Mesendoderm (in vitro differentiated cells): ENCODE results near the gene ROR1.

Experiments
- DNase-seq: peaks from one replicate; pipeline ENCODE4 v3.0.0; 2013
- H2AK5ac ChIP-seq: 2 replicates; pipeline ENCODE4 v1.6.1; 2013; ENCODE audit warnings: low read length, inconsistent platforms
- H2BK120ac ChIP-seq: 2 replicates; pipeline ENCODE4 v1.6.1; 2013; ENCODE audit warnings: low read depth, mild to moderate bottlenecking, low read length, moderate library complexity, mixed read lengths
- H2BK15ac ChIP-seq: replicated peaks from 2 replicates; pipeline ENCODE4 v1.6.1; 2013; ENCODE audit warnings: low read depth, mild to moderate bottlenecking, moderate library complexity
- H2BK5ac ChIP-seq: 2 replicates; pipeline ENCODE4 v1.6.1; 2013; ENCODE audit warnings: low read length, inconsistent platforms
- H3K18ac ChIP-seq: 2 replicates; pipeline ENCODE4 v1.6.1; 2013; ENCODE audit warnings: mild to moderate bottlenecking, low read length, mixed read lengths
- H3K23ac ChIP-seq: one replicate; pipeline ENCODE4 v1.6.1; 2013; ENCODE audit warnings: low read length
- H3K27ac ChIP-seq: 2 replicates; pipeline ENCODE4 v1.5.1; 2013; ENCODE audit warnings: low read depth, mild to moderate bottlenecking, inconsistent platforms, low read length, moderate library complexity
- H3K27me3 ChIP-seq: 2 replicates; pipeline ENCODE4 v1.6.1; 2013; ENCODE audit warnings: low read length, control low read depth, mild to moderate bottlenecking, inconsistent platforms; ENCODE audit not compliant: insufficient read depth, poor library complexity
- H3K36me3 ChIP-seq: 2 replicates; pipeline ENCODE4 v1.6.1; 2013; ENCODE audit warnings: low read length, inconsistent platforms; ENCODE audit not compliant: control insufficient read depth, insufficient read depth
- H3K4ac ChIP-seq: one replicate; pipeline ENCODE4 v1.6.1; 2013; ENCODE audit warnings: low read depth, mild to moderate bottlenecking, low read length, moderate library complexity
- H3K4me1 ChIP-seq: 2 replicates; pipeline ENCODE4 v1.6.1; 2013; ENCODE audit warnings: low read depth, low read length, inconsistent platforms; ENCODE audit not compliant: control insufficient read depth
- H3K4me2 ChIP-seq: 2 replicates; pipeline ENCODE4 v1.6.1; 2013; ENCODE audit warnings: low read length
- H3K4me3 ChIP-seq: 2 replicates; pipeline ENCODE4 v1.5.1; 2013; ENCODE audit warnings: mild to moderate bottlenecking, low read length
- H3K56ac ChIP-seq: one replicate; pipeline ENCODE4 v1.6.1; 2013; ENCODE audit warnings: low read length
- H3K79me1 ChIP-seq: 2 replicates; pipeline ENCODE4 v1.6.1; 2013; ENCODE audit warnings: low read length, inconsistent platforms
- H3K79me2 ChIP-seq: 2 replicates; pipeline ENCODE4 v1.6.1; 2013; ENCODE audit warnings: mild to moderate bottlenecking, low read length; ENCODE audit not compliant: control insufficient read depth, insufficient read depth
- H3K9ac ChIP-seq: 2 replicates; pipeline ENCODE4 v1.6.1; 2013; ENCODE audit warnings: low read length, inconsistent platforms
- H4K5ac ChIP-seq: one replicate; pipeline ENCODE4 v1.6.1; 2013; ENCODE audit warnings: low read length
- H4K8ac ChIP-seq: one replicate; pipeline ENCODE4 v1.6.1; 2013; ENCODE audit warnings: low read depth, mild to moderate bottlenecking, control low read depth, low read length, moderate library complexity
- WGBS: extraction: QIAGEN DNeasy Blood & Tissue Kit; methylation state at CpG from one replicate; pipeline ENCODE4 v1.1.7; 2013; ENCODE audit warnings: low lambda C conversion rate, missing lambda C conversion rate; ENCODE audit not compliant: insufficient coverage; ENCODE audit errors: extremely low coverage; 5-methylcytosine and 5-hydroxymethylcytosine counted together

ROR1 gene

DNA sequence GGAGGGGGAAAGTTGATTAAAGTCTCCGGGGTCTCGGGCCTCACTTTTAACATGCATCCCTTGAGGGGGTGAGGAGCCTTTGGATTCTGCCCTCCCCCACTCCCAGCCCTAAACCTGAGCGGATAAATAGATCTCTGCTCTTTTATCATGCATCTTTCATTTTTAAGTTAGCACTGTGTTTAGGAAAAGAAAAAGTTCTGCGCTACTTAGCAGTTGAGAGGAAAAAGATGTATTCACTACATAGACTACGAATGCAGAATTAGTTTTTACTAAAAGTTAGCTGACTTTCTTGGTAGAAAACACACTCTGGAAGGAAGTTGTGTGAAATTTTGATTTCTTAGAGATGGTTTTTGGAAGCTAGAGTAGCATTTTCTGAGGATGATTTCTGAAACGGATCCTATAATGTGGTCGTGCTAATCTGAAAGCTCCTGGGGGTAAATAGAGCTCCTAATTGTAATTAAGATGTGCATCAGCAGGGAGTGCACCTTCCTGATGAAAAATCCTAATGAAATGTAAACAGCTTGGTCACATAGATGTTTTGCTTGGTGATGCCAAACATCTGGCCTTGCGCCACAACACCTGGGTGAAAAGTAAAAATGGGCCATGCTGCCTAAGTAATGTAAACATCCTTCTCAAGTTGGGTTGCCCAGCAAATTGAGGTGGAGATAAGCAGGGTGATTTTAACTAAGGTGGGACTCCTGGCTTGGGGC lies 1.8 kb downstream of the ROR1 start:
- Histone ChIP-seq H4K8ac (no peak overlapping the region), H3K4me1 (peaks cover 10% of the 10 kb centered on the region), H3K4me3 (peak overlapping the region; percentile 56), H3K23ac (no peak overlapping the region), H3K4ac (no peak overlapping the region), H3K36me3 (no peaks in the 10 kb centered on the region), H3K9ac (peak overlapping the region; percentile 85), H2BK5ac (no peak overlapping the region), H3K18ac (no peak overlapping the region), H3K79me1 (no peaks in the 10 kb centered on the region), H4K5ac (no peak overlapping the region), H3K27ac (peak overlapping the region; percentile 23), H3K4me2 (peak overlapping the region; percentile 6), H3K79me2 (peaks cover 9% of the 10 kb centered on the region), H2BK120ac (no peak overlapping the region), H2BK15ac (no peak overlapping the region), H3K27me3 (no peaks in the 10 kb centered on the region), H2AK5ac (no peak overlapping the region), H3K56ac (peak overlapping the region; percentile 93)
- WGBS, result no CpG with 5 or more reads among the region's 8 CpGs
- peak; percentile 70 for DNase-seq

DNA sequence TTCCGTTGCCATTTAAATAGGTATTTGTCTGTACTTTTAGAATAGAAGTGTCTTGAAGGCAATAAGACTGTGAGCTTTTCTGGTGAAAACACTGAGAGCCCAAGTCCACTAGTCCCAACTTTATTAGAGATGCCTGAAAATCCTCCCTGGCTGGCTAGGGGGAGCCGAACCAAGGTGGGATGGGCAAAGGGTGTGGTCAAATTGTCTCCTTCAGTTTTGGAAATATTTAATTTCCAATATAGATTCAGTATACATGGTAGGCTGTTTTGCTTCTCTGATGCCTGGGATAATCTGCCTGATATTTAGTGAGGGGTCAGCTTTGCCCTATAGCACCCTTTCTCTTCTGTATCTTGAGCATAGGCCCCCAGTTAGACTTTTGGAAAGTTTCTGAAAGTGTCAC lies 3.5 kb downstream of the ROR1 start:
- H3K56ac ChIP-seq, result no peak overlapping the region
- no CpG with 5 or more reads among the region's 2 CpGs for WGBS
- no peak overlapping the region for H3K23ac ChIP-seq
- H3K27ac ChIP-seq, result no peak overlapping the region
- H4K5ac ChIP-seq, result no peak overlapping the region
- H3K79me2 ChIP-seq, result peaks cover 12% of the 10 kb centered on the region
- no peaks in the 10 kb centered on the region for H3K27me3 ChIP-seq
- H3K4me2 ChIP-seq, result no peak overlapping the region
- H2BK5ac ChIP-seq, result no peak overlapping the region
- H3K4ac ChIP-seq, result peak overlapping the region; percentile 37
- H3K79me1 ChIP-seq, result no peaks in the 10 kb centered on the region
- peaks cover 12% of the 10 kb centered on the region for H3K4me1 ChIP-seq
- no peak overlapping the region for H3K9ac ChIP-seq
- DNase-seq, result no peak
- no peak overlapping the region for H3K4me3 ChIP-seq
- no peak overlapping the region for H2AK5ac ChIP-seq
- no peak overlapping the region for H2BK15ac ChIP-seq
- no peak overlapping the region for H4K8ac ChIP-seq
- no peaks in the 10 kb centered on the region for H3K36me3 ChIP-seq
- H2BK120ac ChIP-seq, result peak overlapping the region; percentile 64
- H3K18ac ChIP-seq, result peak overlapping the region; percentile 53

DNA sequence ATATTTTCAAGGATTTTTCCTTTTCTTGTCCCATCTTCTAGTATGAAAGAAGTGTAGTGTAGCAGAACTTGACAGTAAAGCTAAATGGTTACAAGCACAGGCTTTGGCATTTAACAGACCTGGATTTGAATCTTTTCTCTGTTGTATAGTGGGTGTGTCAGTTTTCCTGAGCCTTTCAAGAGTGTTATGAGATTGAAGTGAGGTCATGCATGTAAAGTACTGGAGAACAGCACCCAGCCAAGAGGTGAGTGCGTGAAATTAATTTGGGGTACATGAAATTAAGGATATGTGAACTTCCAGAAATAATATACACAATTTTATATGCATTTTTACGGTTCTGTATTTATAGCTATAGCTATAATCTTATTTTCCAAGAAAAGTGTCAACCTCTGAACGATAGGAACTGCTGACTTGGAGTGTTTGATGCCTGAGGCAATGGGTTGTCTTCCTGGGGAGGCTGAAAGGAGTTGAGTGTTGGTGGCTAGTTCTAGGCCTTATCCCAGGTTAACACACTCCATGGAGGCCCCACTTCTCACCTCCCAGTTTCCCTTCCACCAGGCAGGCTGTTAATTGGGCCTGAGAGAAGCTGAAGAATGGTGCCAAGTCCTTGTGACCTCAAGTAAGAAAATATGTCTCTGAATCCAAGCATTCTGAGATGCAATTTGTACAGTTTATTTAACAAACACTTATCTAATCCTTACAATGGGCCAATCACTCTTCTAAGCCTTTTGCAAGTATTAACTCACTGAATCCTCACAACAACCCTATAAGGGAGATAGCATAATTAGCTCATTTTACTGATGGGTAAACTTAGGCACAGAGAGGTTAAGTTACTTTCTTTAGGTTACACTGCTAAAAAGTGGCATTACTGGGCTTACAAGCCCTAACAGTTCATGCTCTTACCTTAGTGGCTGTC lies 4.4 kb downstream of the ROR1 start:
- no peak overlapping the region for H3K4me2 ChIP-seq
- no peak overlapping the region for H3K4ac ChIP-seq
- no peak overlapping the region for H2BK15ac ChIP-seq
- H3K18ac ChIP-seq, result no peak overlapping the region
- H3K9ac ChIP-seq, result no peak overlapping the region
- peaks cover 12% of the 10 kb centered on the region for H3K4me1 ChIP-seq
- no peak overlapping the region for H2BK5ac ChIP-seq
- H3K56ac ChIP-seq, result no peak overlapping the region
- DNase-seq, result peak; percentile 47
- H3K27ac ChIP-seq, result no peak overlapping the region
- peaks cover 12% of the 10 kb centered on the region for H3K79me2 ChIP-seq
- H3K4me3 ChIP-seq, result no peak overlapping the region
- no peaks in the 10 kb centered on the region for H3K27me3 ChIP-seq
- H3K36me3 ChIP-seq, result no peaks in the 10 kb centered on the region
- no peak overlapping the region for H4K8ac ChIP-seq
- H3K23ac ChIP-seq, result no peak overlapping the region
- no CpG with 5 or more reads among the region's 3 CpGs for WGBS
- no peak overlapping the region for H4K5ac ChIP-seq
- no peaks in the 10 kb centered on the region for H3K79me1 ChIP-seq
- H2AK5ac ChIP-seq, result no peak overlapping the region
- no peak overlapping the region for H2BK120ac ChIP-seq

DNA sequence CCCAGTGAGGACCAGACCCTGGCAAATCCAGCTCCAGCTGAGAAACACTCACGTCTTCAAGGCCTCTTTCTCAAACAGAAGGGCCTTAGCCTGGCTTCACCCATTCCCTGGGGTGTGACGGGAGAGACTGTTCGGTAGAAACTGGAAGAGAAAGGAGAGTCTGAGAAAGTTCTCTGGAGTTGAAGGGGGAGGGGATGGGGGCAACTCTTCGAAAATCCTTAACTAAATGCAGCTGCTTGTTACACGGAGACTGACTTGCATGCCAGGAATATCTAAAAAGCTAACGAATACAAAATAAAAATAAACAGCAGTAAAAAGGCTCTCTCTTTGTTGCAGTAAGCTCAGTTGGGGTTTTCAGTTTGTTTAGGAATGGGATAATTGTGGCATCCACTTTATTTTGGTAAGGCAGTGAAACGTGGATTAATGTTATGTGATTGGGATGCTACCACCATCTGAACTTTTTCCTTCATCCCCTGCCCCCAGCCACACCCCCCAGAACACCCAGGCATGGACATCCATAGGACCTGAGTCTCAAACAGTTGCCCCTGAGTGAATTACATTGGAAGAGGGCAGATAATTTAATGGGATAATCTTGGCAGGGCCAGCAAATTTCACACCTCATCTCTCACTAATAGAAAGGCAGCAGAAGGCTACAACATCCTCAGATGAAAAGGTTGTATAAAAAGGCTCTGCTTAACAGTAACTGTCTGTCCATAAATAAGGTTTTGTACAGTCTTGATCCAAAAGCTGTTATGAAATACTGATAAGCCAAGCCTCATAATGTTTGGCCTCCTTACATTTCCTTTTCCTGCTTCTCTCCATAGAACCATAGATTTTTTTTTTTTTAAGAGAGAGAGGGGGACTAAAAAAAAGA lies 5.8 kb downstream of the ROR1 start:
- no peak overlapping the region for H2BK120ac ChIP-seq
- no peak overlapping the region for H4K5ac ChIP-seq
- H3K4me1 ChIP-seq, result peaks cover 13% of the 10 kb centered on the region
- no peak overlapping the region for H2BK15ac ChIP-seq
- no peak overlapping the region for H2AK5ac ChIP-seq
- H3K4ac ChIP-seq, result no peak overlapping the region
- H2BK5ac ChIP-seq, result no peak overlapping the region
- DNase-seq, result peak; percentile 43
- peak overlapping the region; percentile 36 for H3K56ac ChIP-seq
- no peaks in the 10 kb centered on the region for H3K36me3 ChIP-seq
- no CpG with 5 or more reads among the region's 7 CpGs for WGBS
- no peak overlapping the region for H3K18ac ChIP-seq
- H3K4me3 ChIP-seq, result no peak overlapping the region
- H3K27me3 ChIP-seq, result no peaks in the 10 kb centered on the region
- peaks cover 16% of the 10 kb centered on the region for H3K79me2 ChIP-seq
- no peak overlapping the region for H3K9ac ChIP-seq
- H3K27ac ChIP-seq, result no peak overlapping the region
- no peak overlapping the region for H3K4me2 ChIP-seq
- H4K8ac ChIP-seq, result no peak overlapping the region
- peaks cover 2% of the 10 kb centered on the region for H3K79me1 ChIP-seq
- no peak overlapping the region for H3K23ac ChIP-seq

- WGBS, result no CpG with 5 or more reads among the region's 3 CpGs
- no peak overlapping the region for H3K27ac ChIP-seq
- no peaks in the 10 kb centered on the region for H3K36me3 ChIP-seq
- no peak overlapping the region for H3K4ac ChIP-seq
- H4K5ac ChIP-seq, result no peak overlapping the region
- no peak overlapping the region for H3K56ac ChIP-seq
- H3K4me1 ChIP-seq, result peaks cover 13% of the 10 kb centered on the region
- H3K79me2 ChIP-seq, result peaks cover 22% of the 10 kb centered on the region
- H3K9ac ChIP-seq, result no peak overlapping the region
- no peak overlapping the region for H3K4me3 ChIP-seq
- H3K27me3 ChIP-seq, result no peaks in the 10 kb centered on the region
- H2BK5ac ChIP-seq, result no peak overlapping the region
- no peak overlapping the region for H3K18ac ChIP-seq
- H3K79me1 ChIP-seq, result peaks cover 3% of the 10 kb centered on the region
- no peak overlapping the region for H2AK5ac ChIP-seq
- no peak overlapping the region for H3K23ac ChIP-seq
- no peak overlapping the region for H4K8ac ChIP-seq
- H2BK15ac ChIP-seq, result no peak overlapping the region
- H2BK120ac ChIP-seq, result no peak overlapping the region
- DNase-seq, result peak; percentile 33
- H3K4me2 ChIP-seq, result no peak overlapping the region
Measured at GRCh38 chr1:63780565-63780964, 6.7 kb downstream of the ROR1 start.
